Midbrain (tissue), 1 donor: ENCODE measurements around the gene SLC14A1.

Experiments used
- DNase-seq: peaks from one replicate; lab custom pipeline; 2025; lab: John Stamatoyannopoulos, UW

Gene SLC14A1

GRCh38 chr18:45722899-45723298, 1.1 kb upstream of the SLC14A1 start:
- DNase-seq = no peak

GRCh38 chr18:45724601-45725000, 620 bp downstream of the SLC14A1 start:
- DNase-seq = no peak

- DNase-seq = no peak
Observed at GRCh38 chr18:45725336-45725735, 1.4 kb downstream of the SLC14A1 start.

- DNase-seq = no peak
Observed at GRCh38 chr18:45726603-45727002, 2.6 kb downstream of the SLC14A1 start.

GRCh38 chr18:45727068-45727467, 3.1 kb downstream of the SLC14A1 start:
- DNase-seq = no peak

- no peak for DNase-seq
Observed at GRCh38 chr18:45728336-45729010, 4.5 kb downstream of the SLC14A1 start.

- no peak for DNase-seq
Observed at GRCh38 chr18:45730832-45731575, 7.0 kb downstream of the SLC14A1 start.

- DNase-seq = no peak
Observed at GRCh38 chr18:45731716-45732115, 7.7 kb downstream of the SLC14A1 start.

- DNase-seq = no peak
Observed at GRCh38 chr18:45733535-45733934, 9.6 kb downstream of the SLC14A1 start.

- no peak for DNase-seq
Observed at GRCh38 chr18:45734505-45734904, 10.5 kb downstream of the SLC14A1 start.

GRCh38 chr18:45734944-45735343, 11.0 kb downstream of the SLC14A1 start:
- no peak for DNase-seq

GRCh38 chr18:45738660-45739059, 14.7 kb downstream of the SLC14A1 start:
- DNase-seq = no peak

- no peak for DNase-seq
Observed at GRCh38 chr18:45739268-45739667, 15.3 kb downstream of the SLC14A1 start.

GRCh38 chr18:45739848-45740247, 15.9 kb downstream of the SLC14A1 start:
- no peak for DNase-seq

- DNase-seq = no peak
Observed at GRCh38 chr18:45741056-45741455, 17.1 kb downstream of the SLC14A1 start.

- DNase-seq = no peak
Observed at GRCh38 chr18:45745817-45746461, 22.0 kb downstream of the SLC14A1 start.

- no peak for DNase-seq
Observed at GRCh38 chr18:45748501-45748900, 24.5 kb downstream of the SLC14A1 start.

- no peak for DNase-seq
Observed at GRCh38 chr18:45749918-45750689, 26.1 kb downstream of the SLC14A1 start.

- DNase-seq = no peak
Observed at GRCh38 chr18:45751766-45752165, 27.8 kb downstream of the SLC14A1 start.

GRCh38 chr18:45752681-45753080, 28.7 kb downstream of the SLC14A1 start:
- DNase-seq = no peak

GRCh38 chr18:45753286-45753685, 29.3 kb downstream of the SLC14A1 start:
- no peak for DNase-seq

GRCh38 chr18:45755934-45756333, 32.0 kb downstream of the SLC14A1 start:
- no peak for DNase-seq
